Cardiac fibroblast (primary cell): ENCODE measurements around the gene HOXA13.

Experiments
- DNase-seq, 2 donors: peaks; one replicate each; pipeline versions ENCODE4 v3.0.0 to v3.0.0-alpha.2; 2010; ENCODE audit warnings: low read depth in 2 of 2
- H3K4me3 ChIP-seq, 2 donors: replicated peaks in 1 of 2; 1 replicate in 1 of 2; 2 replicates in 1 of 2; pipeline ENCODE4 v1.5.1; 2011; ENCODE audit warnings: low read depth in 2 of 2, low read length in 2 of 2, mild to moderate bottlenecking in 2 of 2, moderate library complexity in 1 of 2
- TF ChIP-seq, protein P1 (sequence below): IDR thresholded peaks from one replicate; pipeline ENCODE4 v1.5.1; 2011; ENCODE audit warnings: low read depth, mild to moderate bottlenecking, low read length, inconsistent platforms

Gene HOXA13

DNA sequence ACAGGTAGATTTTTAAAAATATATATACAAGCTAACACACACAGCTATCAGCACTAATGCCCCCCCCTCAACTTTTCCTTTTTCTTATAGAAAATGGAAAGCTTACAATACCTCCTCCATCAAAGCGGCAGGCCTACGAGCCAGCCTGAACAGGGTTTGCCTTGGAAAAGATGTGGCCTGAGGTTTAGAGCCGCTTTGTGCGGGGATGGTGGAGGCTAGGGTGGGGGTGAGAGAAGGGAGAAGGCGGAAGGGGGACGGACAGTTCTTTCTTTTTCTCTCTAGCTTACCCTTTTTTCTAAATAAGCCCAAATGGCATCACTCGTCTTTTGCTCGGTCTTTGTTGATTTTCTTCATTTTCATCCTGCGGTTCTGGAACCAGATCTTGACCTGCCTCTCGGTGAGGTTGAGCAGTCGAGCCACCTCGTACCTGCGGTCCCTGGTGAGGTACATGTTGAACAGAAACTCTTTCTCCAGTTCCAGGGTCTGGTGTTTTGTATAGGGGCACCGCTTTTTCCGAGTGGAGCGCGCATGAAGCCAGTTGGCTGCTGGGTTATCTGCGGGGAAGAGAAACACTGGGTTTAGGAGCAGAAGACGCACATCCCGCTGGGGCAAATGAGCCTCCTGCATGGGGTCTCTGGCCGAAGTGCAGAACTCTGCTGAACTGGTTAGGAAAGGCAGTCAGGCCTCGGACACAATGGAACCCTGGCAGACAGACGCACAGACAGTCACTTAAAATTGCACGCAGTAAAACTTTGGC is 36.4 kb downstream of the HOXA13 start:
- no peak for DNase-seq
- H3K4me3 ChIP-seq: no peak overlapping the region
- TF ChIP-seq, protein P1, sequence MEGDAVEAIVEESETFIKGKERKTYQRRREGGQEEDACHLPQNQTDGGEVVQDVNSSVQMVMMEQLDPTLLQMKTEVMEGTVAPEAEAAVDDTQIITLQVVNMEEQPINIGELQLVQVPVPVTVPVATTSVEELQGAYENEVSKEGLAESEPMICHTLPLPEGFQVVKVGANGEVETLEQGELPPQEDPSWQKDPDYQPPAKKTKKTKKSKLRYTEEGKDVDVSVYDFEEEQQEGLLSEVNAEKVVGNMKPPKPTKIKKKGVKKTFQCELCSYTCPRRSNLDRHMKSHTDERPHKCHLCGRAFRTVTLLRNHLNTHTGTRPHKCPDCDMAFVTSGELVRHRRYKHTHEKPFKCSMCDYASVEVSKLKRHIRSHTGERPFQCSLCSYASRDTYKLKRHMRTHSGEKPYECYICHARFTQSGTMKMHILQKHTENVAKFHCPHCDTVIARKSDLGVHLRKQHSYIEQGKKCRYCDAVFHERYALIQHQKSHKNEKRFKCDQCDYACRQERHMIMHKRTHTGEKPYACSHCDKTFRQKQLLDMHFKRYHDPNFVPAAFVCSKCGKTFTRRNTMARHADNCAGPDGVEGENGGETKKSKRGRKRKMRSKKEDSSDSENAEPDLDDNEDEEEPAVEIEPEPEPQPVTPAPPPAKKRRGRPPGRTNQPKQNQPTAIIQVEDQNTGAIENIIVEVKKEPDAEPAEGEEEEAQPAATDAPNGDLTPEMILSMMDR: no peak

DNA sequence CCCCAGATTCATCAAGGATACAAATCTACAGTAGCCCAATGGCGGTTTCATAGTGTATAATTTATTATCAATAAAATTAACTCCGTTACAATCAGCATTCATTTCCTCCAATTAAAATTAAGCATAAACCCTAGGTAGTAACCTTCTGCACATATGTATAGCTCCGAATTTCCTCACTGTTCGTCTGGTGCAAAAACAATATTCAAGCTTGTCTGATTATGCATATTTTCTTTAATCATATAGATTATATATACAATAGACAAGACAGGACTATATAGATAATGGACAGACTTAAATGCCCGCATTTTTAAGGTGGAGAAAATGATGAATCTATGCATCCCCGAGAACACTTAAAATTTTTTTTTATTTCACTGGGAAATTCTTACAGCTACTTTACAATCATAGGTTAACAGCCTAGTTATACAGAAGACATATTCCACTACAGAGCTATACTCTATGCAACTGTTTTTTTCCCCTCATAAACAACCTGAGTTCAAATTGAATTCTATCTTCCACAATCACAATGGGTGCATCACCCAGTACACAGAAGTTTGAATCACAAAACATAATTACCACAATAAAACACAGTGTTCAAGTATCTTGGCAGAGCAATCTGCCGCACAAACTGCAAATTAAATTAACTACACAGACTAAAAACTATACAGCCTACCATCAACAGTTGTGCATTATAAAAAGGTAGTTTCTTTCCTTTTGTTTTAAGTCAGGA is 37.2 kb downstream of the HOXA13 start:
- H3K4me3 ChIP-seq: no peak overlapping the region
- TF ChIP-seq, protein P1: no peak
- DNase-seq: no peak

DNA sequence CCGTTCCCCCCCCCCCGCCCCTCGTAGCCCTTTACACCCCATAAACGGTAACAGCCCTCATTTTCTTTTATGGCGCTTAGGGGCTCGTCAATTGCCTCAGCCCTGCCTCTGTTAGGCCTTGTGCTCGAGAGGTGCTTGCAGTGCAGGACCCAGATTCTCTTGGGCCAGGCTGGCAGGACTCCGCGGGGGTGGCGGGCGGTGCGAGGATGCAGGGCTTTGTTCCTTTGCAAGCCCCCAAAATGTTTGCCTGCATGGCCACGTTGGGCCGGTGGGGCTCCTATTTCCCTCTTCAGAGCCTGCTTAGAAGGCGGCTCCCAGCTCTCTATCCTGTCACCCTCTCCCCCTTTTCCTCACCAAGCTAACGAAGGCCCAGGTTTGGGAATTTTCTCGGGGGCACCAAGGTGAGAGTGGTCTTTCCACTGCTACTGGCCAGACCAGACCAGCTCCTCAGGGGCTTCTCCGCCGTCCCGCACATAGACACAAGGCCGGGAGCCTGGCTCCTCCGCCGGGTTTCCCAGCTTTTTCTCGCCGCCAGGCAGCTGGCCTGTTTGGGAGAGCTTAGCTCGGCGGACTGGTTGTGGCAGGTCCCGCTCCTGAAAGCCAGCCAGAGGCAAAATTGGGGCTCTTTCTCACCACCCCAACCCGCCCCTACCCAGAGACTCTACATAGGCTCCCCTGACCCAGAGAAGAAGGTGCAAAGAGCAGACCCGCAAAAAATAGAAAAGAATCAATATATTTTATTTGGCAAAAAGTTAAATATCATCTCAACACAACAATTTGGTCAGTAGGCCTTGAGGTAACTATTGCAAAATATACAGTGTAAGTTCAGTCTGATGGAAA is 38.0 kb downstream of the HOXA13 start:
- no peak overlapping the region for H3K4me3 ChIP-seq
- TF ChIP-seq, protein P1: no peak
- no peak for DNase-seq

DNA sequence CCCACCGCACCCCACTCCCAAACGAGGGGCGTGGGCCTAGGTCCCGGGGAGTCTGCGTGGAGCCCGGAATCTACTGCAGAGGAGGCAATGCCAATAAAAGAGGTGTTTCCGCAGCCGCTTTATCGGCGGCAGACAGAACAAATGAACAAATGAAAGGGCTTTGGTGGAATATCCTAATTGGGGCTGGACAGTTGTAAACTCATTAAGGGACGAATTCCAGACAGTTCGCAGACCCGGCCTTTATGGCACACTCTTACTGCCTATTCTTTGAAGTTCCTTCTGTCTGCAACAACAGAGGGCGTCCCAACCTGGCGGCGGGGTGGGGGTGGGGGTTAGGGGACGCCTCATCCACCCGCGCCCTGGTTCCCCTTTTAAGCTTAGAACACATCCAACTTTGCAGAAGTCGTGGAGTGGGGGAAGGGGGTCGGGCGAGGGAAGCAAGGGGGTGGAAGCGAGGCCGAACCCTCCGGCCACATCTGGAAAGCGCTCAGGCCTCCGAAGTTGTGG is 38.6 kb downstream of the HOXA13 start:
- peak overlapping the region; percentile 43 to 48 for H3K4me3 ChIP-seq
- TF ChIP-seq, protein P1: no peak
- DNase-seq: no peak

DNA sequence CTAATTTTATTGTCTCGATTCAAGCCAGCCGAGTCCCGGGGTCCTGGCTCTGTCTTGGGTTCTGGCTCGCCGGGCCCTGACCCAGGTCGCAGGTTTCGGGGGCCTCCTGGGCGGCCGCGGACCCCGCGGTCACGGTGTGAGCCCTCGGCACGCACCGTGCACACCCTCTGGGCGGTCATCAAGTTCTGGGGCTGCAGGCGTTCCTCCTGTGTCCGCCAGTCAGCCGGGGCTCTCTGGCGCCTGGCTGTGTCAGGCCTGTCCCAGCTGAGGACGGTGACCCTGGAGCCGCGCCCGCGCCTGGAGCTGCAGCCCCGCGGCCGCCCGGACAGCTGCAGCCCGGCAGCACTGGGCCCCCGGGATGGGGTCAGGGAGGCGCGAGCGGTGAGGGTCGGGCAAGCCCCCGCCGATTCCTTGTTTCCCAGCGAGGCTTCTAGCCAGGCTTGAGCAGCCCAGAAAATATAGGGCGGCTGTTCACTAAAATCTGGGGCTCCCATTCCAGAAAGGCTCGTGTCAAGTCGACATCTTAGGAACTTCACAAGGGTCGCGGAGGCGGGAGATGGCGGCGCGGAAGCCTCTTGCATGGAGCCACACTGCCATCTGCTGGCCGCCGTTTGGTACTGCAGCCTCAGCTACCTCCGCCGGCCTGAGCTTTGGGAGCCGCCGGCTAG is 39.2 kb downstream of the HOXA13 start:
- TF ChIP-seq, protein P1: peak; percentile 97
- peak; percentile 76 to 85 for DNase-seq
- H3K4me3 ChIP-seq: peak overlapping the region; percentile 43 to 48

DNA sequence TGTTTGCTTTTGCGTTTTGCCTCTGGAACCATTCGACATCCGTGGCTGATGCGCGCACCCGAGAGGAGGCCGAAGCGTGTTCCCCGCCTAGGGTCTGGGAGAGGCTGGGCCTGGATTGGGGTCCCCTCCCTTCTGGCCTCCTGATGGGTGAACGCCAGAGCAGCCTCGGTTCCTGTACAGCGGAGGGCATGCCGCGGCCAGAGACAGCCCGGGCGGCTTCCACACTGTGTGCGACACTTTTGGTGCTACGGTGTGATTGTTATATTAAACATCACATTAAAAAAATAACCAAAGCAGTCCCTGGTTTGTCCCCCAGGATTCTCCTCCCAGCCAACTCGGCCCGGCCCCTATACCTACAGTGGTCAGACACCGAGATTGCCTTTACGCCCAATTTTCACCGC is 39.7 kb downstream of the HOXA13 start:
- H3K4me3 ChIP-seq: no peak overlapping the region
- TF ChIP-seq, protein P1: no peak
- DNase-seq: no peak
